Activated T-helper 2 cell treated with anti-CD3 and anti-CD28 coated beads, Interferon-gamma antibody, Interleukin-2, Interleukin-4, amounts not matched to agents 10 μg/mL and 5 μg/mL and 100 μg/mL, durations not matched to agents 14 hours and 24 hours and 36 hours (primary cell): ENCODE measurements around the gene TIMD4. TPM values are rescaled to one million over a fixed set of nuclear protein-coding genes. Genes with fewer than 3 reads are reported as not detected.
"Not testable (repeated sequence)": the region's sequence is repeated elsewhere in the genome, so short reads cannot be mapped to it uniquely, and the experiment has no call there.

Experiments
- DNase-seq: peaks from one replicate; pipeline ENCODE4 v3.0.0; 2021; ENCODE audit warnings: low spot score
- H3K27ac Mint-ChIP-seq: one replicate; pipeline ENCODE4 v1.8.0; 2021; ENCODE audit warnings: mixed read lengths
- H3K27me3 Mint-ChIP-seq: one replicate; pipeline ENCODE4 v1.8.0; 2021; ENCODE audit warnings: low read depth, mixed read lengths
- H3K36me3 Mint-ChIP-seq: one replicate; pipeline ENCODE4 v1.8.0; 2021; ENCODE audit warnings: low read depth, mixed read lengths
- H3K4me1 Mint-ChIP-seq: one replicate; pipeline ENCODE4 v1.8.0; 2021; ENCODE audit warnings: low read depth, mixed read lengths
- H3K4me3 Mint-ChIP-seq: one replicate; pipeline ENCODE4 v1.8.0; 2021; ENCODE audit warnings: low read depth, mild to moderate bottlenecking, moderate library complexity, mixed read lengths
- H3K9me3 Mint-ChIP-seq: one replicate; pipeline ENCODE4 v1.8.0; 2021; ENCODE audit warnings: mixed read lengths
- intact Hi-C: fragments of 100-400 bp; cut with micrococcal nuclease; formaldehyde crosslinking; loops from one replicate; pipeline ENCODE4 v1.15.1; 2023
- total RNA-seq: library from RNA; stranded (reverse); gene quantifications from 2 replicates; pipeline ENCODE4 v1.2.3, GENCODE V29; 2022

TIMD4 gene
- total RNA-seq, 1 donor from 2014 or later: 5.5 TPM

GRCh38 chr5:156949424-156949823 lies 13.6 kb downstream of the TIMD4 start:
- H3K4me3 Mint-ChIP-seq: no peak overlapping the region
- H3K27ac Mint-ChIP-seq: peak overlapping the region; percentile 8
- no peak for DNase-seq
- H3K4me1 Mint-ChIP-seq: peaks cover 22% of the 10 kb centered on the region
- intact Hi-C loops: loop anchor here (2.0 kb wide), 1 partner anchor 75 kb away; no protein-coding TSS in a partner anchor
- peaks cover 4% of the 10 kb centered on the region for H3K36me3 Mint-ChIP-seq
- H3K27me3 Mint-ChIP-seq: no peaks in the 10 kb centered on the region
- peaks cover 4% of the 10 kb centered on the region for H3K9me3 Mint-ChIP-seq

GRCh38 chr5:156947925-156948324 lies 15.1 kb downstream of the TIMD4 start:
- Mint-ChIP-seq H3K27me3 (no peaks in the 10 kb centered on the region), H3K4me3 (no peak overlapping the region), H3K4me1 (peaks cover 22% of the 10 kb centered on the region), H3K36me3 (peaks cover 4% of the 10 kb centered on the region), H3K9me3 (peaks cover 4% of the 10 kb centered on the region), H3K27ac (no peak overlapping the region)
- DNase-seq: peak; percentile 39
- intact Hi-C loops: loop anchor here (2.0 kb wide), 1 partner anchor 77 kb away; no protein-coding TSS in a partner anchor

GRCh38 chr5:156942064-156942463 lies 21.0 kb downstream of the TIMD4 start:
- Mint-ChIP-seq H3K27me3 (no peaks in the 10 kb centered on the region), H3K4me1 (peaks cover 33% of the 10 kb centered on the region)
- intact Hi-C loops: loop anchor here (1.0 kb wide), 1 partner anchor 20 kb away; no protein-coding TSS in a partner anchor

DNA sequence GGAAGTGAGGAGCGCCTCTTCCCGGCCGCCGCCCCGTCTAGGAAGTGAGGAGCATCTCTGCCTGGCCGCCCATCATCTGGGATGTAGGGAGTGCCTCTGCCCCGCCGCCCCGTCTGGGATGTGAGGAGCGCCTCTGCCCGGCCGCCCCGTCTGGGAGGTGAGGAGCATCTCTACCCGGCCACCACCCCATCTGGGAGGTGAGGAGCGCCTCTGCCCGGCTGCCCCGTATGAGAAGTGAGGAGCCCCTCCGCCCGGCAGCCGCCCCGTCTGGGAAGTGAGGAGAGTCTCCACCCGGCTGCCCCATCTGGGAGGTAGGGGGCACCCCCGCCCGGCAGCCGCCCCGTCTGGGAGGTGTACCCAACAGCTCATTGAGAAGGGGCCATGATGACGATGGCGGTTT lies 22.6 kb downstream of the TIMD4 start:
- H3K4me3 Mint-ChIP-seq, intact Hi-C loops, H3K27me3 Mint-ChIP-seq, H3K27ac Mint-ChIP-seq, DNase-seq: not testable (repeated sequence)
- H3K36me3 Mint-ChIP-seq: peaks cover 15% of the 10 kb centered on the region
- H3K4me1 Mint-ChIP-seq: peaks cover 36% of the 10 kb centered on the region
- H3K9me3 Mint-ChIP-seq: peaks cover 17% of the 10 kb centered on the region

More at GRCh38 chr5:156942064-156942463, 21.0 kb downstream of the TIMD4 start:
- no peak for DNase-seq
- H3K9me3 Mint-ChIP-seq: peaks cover 17% of the 10 kb centered on the region
- H3K36me3 Mint-ChIP-seq: peaks cover 15% of the 10 kb centered on the region
- peak overlapping the region; percentile 81 for H3K27ac Mint-ChIP-seq
- no peak overlapping the region for H3K4me3 Mint-ChIP-seq

DNA sequence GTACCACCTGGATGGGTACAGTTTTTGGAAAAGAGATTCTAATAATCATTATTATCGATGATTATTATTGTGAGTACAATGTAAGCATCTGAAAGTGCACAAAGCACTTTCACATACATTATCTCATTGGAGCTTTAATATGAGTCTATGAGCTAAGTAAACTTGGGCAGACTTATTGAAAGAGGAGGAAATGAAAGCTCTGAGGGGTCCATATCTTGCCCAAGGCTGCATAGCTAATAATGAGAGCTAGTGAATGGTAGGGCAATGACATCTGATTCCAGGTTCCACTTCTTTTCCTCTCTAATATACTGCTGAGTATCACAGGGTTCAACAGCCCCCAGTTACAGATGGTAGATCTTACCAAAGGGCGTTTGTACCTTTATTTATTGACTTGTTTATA lies 26.1 kb downstream of the TIMD4 start:
- H3K4me3 Mint-ChIP-seq: no peak overlapping the region
- DNase-seq: no peak
- H3K27ac Mint-ChIP-seq: no peak overlapping the region
- H3K4me1 Mint-ChIP-seq: peaks cover 46% of the 10 kb centered on the region
- peaks cover 15% of the 10 kb centered on the region for H3K36me3 Mint-ChIP-seq
- peaks cover 16% of the 10 kb centered on the region for H3K9me3 Mint-ChIP-seq
- intact Hi-C loops: loop anchor here (5.0 to 10.0 kb wide), 3 partner anchors 120 to 995 kb away; no protein-coding TSS in a partner anchor
- no peaks in the 10 kb centered on the region for H3K27me3 Mint-ChIP-seq

GRCh38 chr5:156934450-156935211 lies 28.4 kb downstream of the TIMD4 start:
- no peaks in the 10 kb centered on the region for H3K27me3 Mint-ChIP-seq
- no peak overlapping the region for H3K4me3 Mint-ChIP-seq
- H3K36me3 Mint-ChIP-seq: peaks cover 12% of the 10 kb centered on the region
- H3K4me1 Mint-ChIP-seq: peaks cover 45% of the 10 kb centered on the region
- intact Hi-C loops: loop anchor here (1.0 to 10.0 kb wide), 6 partner anchors 14 to 992 kb away; no protein-coding TSS in a partner anchor
- peak overlapping the region; percentile 81 for H3K27ac Mint-ChIP-seq
- peaks cover 23% of the 10 kb centered on the region for H3K9me3 Mint-ChIP-seq
- DNase-seq: peak; percentile 42

DNA sequence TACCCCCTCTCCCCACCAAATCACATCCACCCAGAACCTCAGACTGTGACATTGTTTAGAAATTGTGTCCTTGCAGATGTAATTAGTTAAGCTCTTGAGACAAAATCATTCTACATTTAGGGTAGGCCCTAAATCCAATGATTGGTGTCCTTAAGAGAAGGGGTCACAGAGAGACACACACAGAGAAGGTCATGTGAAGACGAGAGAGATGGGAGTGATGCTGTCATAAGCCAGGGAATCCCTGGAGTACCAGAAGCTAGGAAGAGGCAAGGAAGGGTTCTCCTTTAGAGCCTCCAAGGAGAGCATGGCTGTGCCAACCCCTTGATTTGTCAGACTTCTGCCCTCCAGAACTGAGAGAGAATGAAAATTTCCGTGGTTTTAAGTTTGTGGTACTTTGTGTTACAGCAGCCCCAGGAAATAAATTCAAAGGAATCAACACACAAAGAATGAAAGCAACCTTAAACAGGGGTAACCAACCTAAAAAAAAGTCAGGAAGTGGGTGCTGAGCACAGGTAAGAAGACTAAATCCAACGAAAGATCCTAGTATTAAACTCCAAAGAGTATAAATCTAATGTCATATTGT lies 33.6 kb downstream of the TIMD4 start:
- intact Hi-C loops: loop anchor here (1.0 to 10.0 kb wide), 3 partner anchors 9 to 525 kb away; no protein-coding TSS in a partner anchor
- Mint-ChIP-seq H3K27ac (peak overlapping the region; percentile 89), H3K9me3 (peaks cover 21% of the 10 kb centered on the region), H3K4me1 (peaks cover 63% of the 10 kb centered on the region), H3K27me3 (no peaks in the 10 kb centered on the region), H3K36me3 (peaks cover 10% of the 10 kb centered on the region), H3K4me3 (no peak overlapping the region)
- DNase-seq: no peak

GRCh38 chr5:156927545-156927944 lies 35.5 kb downstream of the TIMD4 start:
- Mint-ChIP-seq H3K27ac (peak overlapping the region; percentile 89), H3K4me3 (no peak overlapping the region), H3K4me1 (peaks cover 62% of the 10 kb centered on the region), H3K36me3 (peaks cover 10% of the 10 kb centered on the region), H3K27me3 (no peaks in the 10 kb centered on the region), H3K9me3 (peaks cover 21% of the 10 kb centered on the region)
- intact Hi-C loops: loop anchor here (10.0 kb wide), 1 partner anchor 523 kb away; no protein-coding TSS in a partner anchor
- DNase-seq: no peak

GRCh38 chr5:156925767-156926166 lies 37.3 kb downstream of the TIMD4 start:
- H3K36me3 Mint-ChIP-seq, H3K4me3 Mint-ChIP-seq, DNase-seq, H3K27ac Mint-ChIP-seq, H3K27me3 Mint-ChIP-seq: not testable (repeated sequence)
- H3K4me1 Mint-ChIP-seq: peaks cover 65% of the 10 kb centered on the region
- intact Hi-C loops: loop anchor here (10.0 kb wide), 1 partner anchor 521 kb away; no protein-coding TSS in a partner anchor
- peaks cover 14% of the 10 kb centered on the region for H3K9me3 Mint-ChIP-seq

GRCh38 chr5:156922207-156922792 lies 40.7 kb downstream of the TIMD4 start:
- Mint-ChIP-seq H3K4me1 (peaks cover 65% of the 10 kb centered on the region), H3K27ac (peak overlapping the region; percentile 89), H3K27me3 (no peaks in the 10 kb centered on the region), H3K9me3 (no peaks in the 10 kb centered on the region), H3K4me3 (peak overlapping the region; percentile 64), H3K36me3 (peaks cover 25% of the 10 kb centered on the region)
- no peak for DNase-seq
- intact Hi-C loops: loop anchor here (1.0 to 10.0 kb wide), 6 partner anchors 20 to 675 kb away; partner anchors contain the start of gene MED7

DNA sequence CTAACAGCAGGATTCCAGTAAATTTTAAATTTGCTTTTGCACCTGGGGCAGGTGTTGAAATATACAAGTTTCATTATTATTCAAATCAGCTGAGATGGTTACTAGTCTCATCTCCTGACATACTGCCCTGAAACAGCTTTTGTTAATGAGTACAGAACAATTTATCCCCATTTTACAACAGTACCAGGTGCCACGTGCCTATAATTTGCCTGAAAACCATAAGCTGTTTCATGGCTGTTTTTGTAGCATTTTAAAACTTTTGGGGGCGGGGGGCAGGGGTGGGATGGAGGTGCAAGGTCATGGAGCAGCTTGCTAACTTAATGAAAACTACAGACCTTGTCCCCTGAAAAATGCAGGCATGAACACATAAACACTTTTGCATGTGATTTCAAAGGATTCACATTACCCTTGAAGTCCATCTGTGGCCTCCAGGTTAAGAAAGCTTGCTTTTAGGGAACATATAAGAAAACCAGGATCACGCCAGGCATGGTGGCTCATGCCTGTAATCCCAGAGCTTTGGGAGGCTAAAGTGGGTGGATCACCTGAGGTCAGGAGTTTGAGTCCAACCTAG lies 42.1 kb downstream of the TIMD4 start:
- H3K9me3 Mint-ChIP-seq: no peaks in the 10 kb centered on the region
- H3K36me3 Mint-ChIP-seq: peaks cover 35% of the 10 kb centered on the region
- intact Hi-C loops: loop anchor here (1.0 to 10.0 kb wide), 12 partner anchors 8 to 676 kb away; partner anchors contain the start of genes HAVCR2 and MED7
- DNase-seq: no peak
- H3K27me3 Mint-ChIP-seq: no peaks in the 10 kb centered on the region
- H3K4me1 Mint-ChIP-seq: peaks cover 58% of the 10 kb centered on the region
- H3K4me3 Mint-ChIP-seq: peak overlapping the region; percentile 64
- peak overlapping the region; percentile 89 for H3K27ac Mint-ChIP-seq
